Astrocyte (in vitro differentiated cells and primary cell): ENCODE measurements around the gene RHOB.

Source experiments
- CTCF ChIP-seq: IDR thresholded peaks from 2 replicates; pipeline ENCODE4 v1.5.1; 2011; ENCODE audit warnings: low read depth, mild to moderate bottlenecking, inconsistent platforms, low read length, moderate library complexity; ENCODE audit not compliant: insufficient read depth
- EZH2 ChIP-seq: IDR thresholded peaks from 2 replicates; pipeline ENCODE4 v1.6.1; 2012; ENCODE audit warnings: mild to moderate bottlenecking, low read length, inconsistent platforms; ENCODE audit not compliant: insufficient read depth

- no peak for TF ChIP-seq CTCF
- TF ChIP-seq EZH2, result no peak
Observed at GRCh38 chr2:20414806-20415205, 32.1 kb upstream of the RHOB start.
